ENCODE measurements around the gene ARMC2. TPM values are rescaled to one million over a fixed set of nuclear protein-coding genes. Genes with fewer than 3 reads are reported as not detected.

Gene ARMC2
- total RNA-seq, 1 donor from 2014 or later, result 5.2 TPM

GRCh38 chr6:108940741-108941140, 92.5 kb downstream of the ARMC2 start:
- Histone ChIP-seq H3K4me2 (ENCODE audit: low read length) (no peak overlapping the region), H3K9ac (ENCODE audit: low read length) (no peak overlapping the region), H4K20me1 (ENCODE audit: insufficient read depth, low read length) (no peaks in the 10 kb centered on the region), H3K79me2 (ENCODE audit: insufficient read depth, low read length) (no peaks in the 10 kb centered on the region), H3K4me3 (ENCODE audit: insufficient read depth, low read depth, low read length) (no peak overlapping the region), H3K9me3 (ENCODE audit: insufficient read depth, low read depth, low read length) (no peaks in the 10 kb centered on the region), H3K4me1 (ENCODE audit: insufficient read depth, low read length) (peaks cover 5% of the 10 kb centered on the region), H3K27me3 (ENCODE audit: insufficient read depth, low read length) (no peaks in the 10 kb centered on the region), H3K36me3 (ENCODE audit: insufficient read depth, low read length) (no peaks in the 10 kb centered on the region), H2AFZ (ENCODE audit: low read depth, low read length) (no peak overlapping the region), H3K27ac (ENCODE audit: low read depth, low read length) (no peak overlapping the region)
- TF ChIP-seq EZH2 (IDR thresholded peaks at IDR 0.05; ENCODE audit: insufficient read depth, low read length) (no peak), CTCF (IDR thresholded peaks at IDR 0.05; ENCODE audit: insufficient read depth, low read depth, low read length) (no peak)
- Mint-ChIP-seq H3K27me3 (ENCODE audit: low read depth, unreplicated experiment) (no peaks in the 10 kb centered on the region), H3K4me1 (ENCODE audit: low read depth, unreplicated experiment) (peaks cover 17% of the 10 kb centered on the region), H3K4me3 (ENCODE audit: unreplicated experiment) (no peak overlapping the region), H3K36me3 (ENCODE audit: low read depth, unreplicated experiment) (peaks cover 2% of the 10 kb centered on the region), H3K9me3 (ENCODE audit: unreplicated experiment) (no peaks in the 10 kb centered on the region), H3K27ac (ENCODE audit: unreplicated experiment) (no peak overlapping the region)
- DNase-seq (ENCODE audit: low read depth), result no peak
- no peak for FAIRE-seq

DNA sequence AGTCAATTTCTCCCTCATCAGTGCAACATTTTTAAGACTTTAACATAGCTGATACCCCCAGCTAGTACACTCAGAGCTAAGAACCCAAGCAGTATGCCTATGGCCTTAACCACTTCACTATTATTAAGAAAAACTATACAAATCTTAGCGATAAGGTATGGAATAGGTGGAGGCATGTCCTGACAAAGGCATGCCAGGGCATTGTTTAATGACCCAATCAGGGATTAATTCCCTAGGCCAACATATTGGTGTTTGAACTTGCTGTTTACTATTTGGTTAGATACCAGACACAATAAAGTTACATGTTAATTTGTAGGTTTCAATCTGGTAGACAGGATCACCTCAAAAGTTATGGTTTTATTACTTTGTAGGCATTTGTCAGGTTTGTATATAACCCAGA, 93.1 kb downstream of the ARMC2 start:
- Mint-ChIP-seq H3K36me3 (ENCODE audit: low read depth, unreplicated experiment) (peaks cover 2% of the 10 kb centered on the region), H3K27me3 (ENCODE audit: low read depth, unreplicated experiment) (no peaks in the 10 kb centered on the region), H3K4me3 (ENCODE audit: unreplicated experiment) (no peak overlapping the region), H3K9me3 (ENCODE audit: unreplicated experiment) (no peaks in the 10 kb centered on the region), H3K27ac (ENCODE audit: unreplicated experiment) (no peak overlapping the region), H3K4me1 (ENCODE audit: low read depth, unreplicated experiment) (peaks cover 22% of the 10 kb centered on the region)
- TF ChIP-seq EZH2 (IDR thresholded peaks at IDR 0.05; ENCODE audit: insufficient read depth, low read length) (no peak), CTCF (IDR thresholded peaks at IDR 0.05; ENCODE audit: insufficient read depth, low read depth, low read length) (no peak)
- H3K4me2 ChIP-seq (ENCODE audit: low read length), result no peak overlapping the region
- H4K20me1 ChIP-seq (ENCODE audit: insufficient read depth, low read length), result no peaks in the 10 kb centered on the region
- H3K9me3 ChIP-seq (ENCODE audit: insufficient read depth, low read depth, low read length), result no peaks in the 10 kb centered on the region
- no peaks in the 10 kb centered on the region for H3K27me3 ChIP-seq (ENCODE audit: insufficient read depth, low read length)
- no peak overlapping the region for H3K27ac ChIP-seq (ENCODE audit: low read depth, low read length)
- no peaks in the 10 kb centered on the region for H3K79me2 ChIP-seq (ENCODE audit: insufficient read depth, low read length)
- no peaks in the 10 kb centered on the region for H3K36me3 ChIP-seq (ENCODE audit: insufficient read depth, low read length)
- H3K9ac ChIP-seq (ENCODE audit: low read length), result no peak overlapping the region
- no peak overlapping the region for H3K4me3 ChIP-seq (ENCODE audit: insufficient read depth, low read depth, low read length)
- DNase-seq (ENCODE audit: low read depth) (no peak), FAIRE-seq (no peak)
- H2AFZ ChIP-seq (ENCODE audit: low read depth, low read length), result no peak overlapping the region
- peaks cover 10% of the 10 kb centered on the region for H3K4me1 ChIP-seq (ENCODE audit: insufficient read depth, low read length)

DNA sequence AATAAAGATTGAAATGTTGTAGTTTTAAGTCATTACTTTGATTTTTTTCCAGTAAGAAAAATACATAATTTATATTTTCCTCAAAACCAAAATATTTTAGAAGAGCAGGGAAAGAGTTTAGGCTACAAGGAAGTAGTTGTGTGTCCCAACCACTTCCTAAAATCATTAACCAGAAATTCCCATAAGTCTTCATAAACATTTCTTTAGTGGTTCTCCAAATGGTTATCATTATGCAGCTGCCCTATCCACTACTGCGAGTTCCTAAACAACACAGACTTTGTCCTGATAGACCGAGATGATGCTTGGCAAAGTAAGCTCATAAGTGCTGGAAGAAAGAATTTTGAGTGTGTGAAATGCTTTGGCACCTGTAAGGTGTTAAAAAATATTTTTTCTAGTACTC, 93.6 kb downstream of the ARMC2 start:
- H3K79me2 ChIP-seq (ENCODE audit: insufficient read depth, low read length), result no peaks in the 10 kb centered on the region
- no peak overlapping the region for H3K9ac ChIP-seq (ENCODE audit: low read length)
- Mint-ChIP-seq H3K4me3 (ENCODE audit: unreplicated experiment) (no peak overlapping the region), H3K27ac (ENCODE audit: unreplicated experiment) (no peak overlapping the region), H3K4me1 (ENCODE audit: low read depth, unreplicated experiment) (peaks cover 27% of the 10 kb centered on the region), H3K9me3 (ENCODE audit: unreplicated experiment) (no peaks in the 10 kb centered on the region), H3K36me3 (ENCODE audit: low read depth, unreplicated experiment) (peaks cover 2% of the 10 kb centered on the region), H3K27me3 (ENCODE audit: low read depth, unreplicated experiment) (no peaks in the 10 kb centered on the region)
- FAIRE-seq, result no peak
- H3K9me3 ChIP-seq (ENCODE audit: insufficient read depth, low read depth, low read length), result no peaks in the 10 kb centered on the region
- no peak overlapping the region for H3K27ac ChIP-seq (ENCODE audit: low read depth, low read length)
- H4K20me1 ChIP-seq (ENCODE audit: insufficient read depth, low read length), result no peaks in the 10 kb centered on the region
- H3K4me1 ChIP-seq (ENCODE audit: insufficient read depth, low read length), result peaks cover 10% of the 10 kb centered on the region
- no peak overlapping the region for H3K4me3 ChIP-seq (ENCODE audit: insufficient read depth, low read depth, low read length)
- TF ChIP-seq CTCF (IDR thresholded peaks at IDR 0.05; ENCODE audit: insufficient read depth, low read depth, low read length), result no peak
- no peak for TF ChIP-seq EZH2 (IDR thresholded peaks at IDR 0.05; ENCODE audit: insufficient read depth, low read length)
- no peak overlapping the region for H2AFZ ChIP-seq (ENCODE audit: low read depth, low read length)
- DNase-seq (ENCODE audit: low read depth), result no peak
- no peak overlapping the region for H3K4me2 ChIP-seq (ENCODE audit: low read length)
- H3K27me3 ChIP-seq (ENCODE audit: insufficient read depth, low read length), result no peaks in the 10 kb centered on the region
- H3K36me3 ChIP-seq (ENCODE audit: insufficient read depth, low read length), result no peaks in the 10 kb centered on the region
